Activated CD4-positive, alpha-beta T cell treated with anti-CD3 and anti-CD28 coated beads, Interleukin-2, amount 50 U/mL, for 4 hours (primary cell): ENCODE data around the gene DNMT3A.

Experiments
- DNase-seq, 2 experiments: peaks; one replicate each; pipeline ENCODE4 v3.0.0-alpha.2; 2020

DNMT3A gene

DNA sequence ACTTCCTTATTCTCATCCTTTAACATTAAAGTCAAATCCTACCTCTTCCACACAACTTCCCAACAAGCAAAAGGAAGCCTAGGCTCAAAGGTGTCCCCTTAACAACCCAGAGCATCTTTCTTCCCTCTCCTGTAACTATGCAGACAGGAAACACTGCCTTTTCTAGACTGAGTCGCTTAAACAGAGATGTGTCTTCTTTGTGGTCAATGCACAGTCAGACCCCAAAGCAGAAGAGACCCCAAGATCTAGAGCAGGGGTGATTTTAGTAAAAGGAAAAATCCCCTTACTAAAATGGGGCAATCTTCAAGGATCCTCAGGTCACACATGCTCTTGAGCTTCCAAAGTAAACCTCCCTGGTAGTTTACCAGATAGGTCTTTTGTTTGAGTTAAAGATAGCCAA is 86.8 kb downstream of the DNMT3A start:
- no peak for DNase-seq

DNA sequence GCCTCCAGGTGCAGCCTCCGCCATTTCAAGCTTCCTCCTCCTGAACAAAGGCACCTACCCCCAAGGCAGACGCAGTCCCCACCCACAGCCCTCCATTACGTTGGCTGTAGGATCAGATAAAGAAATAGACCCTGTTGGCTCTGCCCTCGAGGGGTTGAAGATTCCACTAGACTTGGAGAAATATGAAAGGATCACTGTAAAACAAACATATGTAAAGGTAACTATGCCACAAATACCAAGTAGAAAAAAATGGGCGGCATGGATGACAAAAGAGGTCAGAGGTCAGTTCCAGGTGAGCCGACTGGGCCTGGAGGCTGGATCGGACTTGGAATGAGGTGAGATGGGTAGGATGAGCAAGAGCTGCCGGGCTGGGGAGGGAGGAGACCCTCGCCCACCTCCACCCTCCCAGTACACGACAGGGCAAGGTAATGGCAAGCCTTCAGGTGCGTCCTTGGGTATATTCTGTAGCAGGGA is 88.5 kb downstream of the DNMT3A start:
- DNase-seq: no peak

DNA sequence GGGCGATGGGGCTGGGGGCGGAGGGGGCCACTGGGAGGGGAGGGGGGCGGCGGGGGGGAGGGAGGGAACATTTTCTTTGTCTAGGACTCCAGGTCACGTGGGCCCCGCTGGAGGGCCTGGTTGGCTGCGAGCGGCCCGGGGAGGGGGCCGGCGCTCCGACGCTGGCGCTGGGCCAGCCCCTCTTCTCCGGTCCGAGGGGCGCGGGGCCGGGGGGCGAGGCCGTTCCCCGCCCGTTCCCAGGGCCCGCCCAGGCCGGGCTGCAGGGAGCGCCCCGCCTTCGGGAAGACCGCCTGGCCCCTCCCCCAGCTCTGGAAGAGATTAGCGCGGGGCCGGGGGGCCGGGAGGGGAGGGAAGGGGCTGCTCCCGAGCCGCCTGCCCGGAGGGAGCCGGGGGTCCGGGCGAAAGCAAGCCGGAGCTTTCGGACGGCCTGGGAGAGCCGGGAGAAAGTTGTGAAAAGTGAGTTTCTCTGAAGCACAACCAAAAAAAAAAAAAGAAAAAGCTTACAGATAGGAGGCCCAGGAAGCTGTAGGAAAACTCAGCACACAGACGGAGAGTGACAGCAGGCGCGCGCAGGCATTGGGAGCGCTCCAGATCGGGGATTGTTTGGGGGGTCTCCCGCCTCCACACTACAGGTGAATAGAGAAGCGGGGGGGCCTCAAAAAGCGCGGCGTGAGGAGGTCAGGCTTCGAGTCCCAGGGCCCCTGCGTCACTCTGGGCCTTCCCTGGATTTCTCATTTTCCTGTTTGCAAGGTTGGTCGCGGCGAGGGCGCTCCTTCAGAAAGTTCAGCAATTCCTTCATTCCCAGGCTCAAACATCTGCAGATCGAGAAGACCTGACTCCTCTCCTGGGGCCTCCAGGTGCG is 89.2 kb downstream of the DNMT3A start:
- peak; percentile 50 to 59 for DNase-seq

DNA sequence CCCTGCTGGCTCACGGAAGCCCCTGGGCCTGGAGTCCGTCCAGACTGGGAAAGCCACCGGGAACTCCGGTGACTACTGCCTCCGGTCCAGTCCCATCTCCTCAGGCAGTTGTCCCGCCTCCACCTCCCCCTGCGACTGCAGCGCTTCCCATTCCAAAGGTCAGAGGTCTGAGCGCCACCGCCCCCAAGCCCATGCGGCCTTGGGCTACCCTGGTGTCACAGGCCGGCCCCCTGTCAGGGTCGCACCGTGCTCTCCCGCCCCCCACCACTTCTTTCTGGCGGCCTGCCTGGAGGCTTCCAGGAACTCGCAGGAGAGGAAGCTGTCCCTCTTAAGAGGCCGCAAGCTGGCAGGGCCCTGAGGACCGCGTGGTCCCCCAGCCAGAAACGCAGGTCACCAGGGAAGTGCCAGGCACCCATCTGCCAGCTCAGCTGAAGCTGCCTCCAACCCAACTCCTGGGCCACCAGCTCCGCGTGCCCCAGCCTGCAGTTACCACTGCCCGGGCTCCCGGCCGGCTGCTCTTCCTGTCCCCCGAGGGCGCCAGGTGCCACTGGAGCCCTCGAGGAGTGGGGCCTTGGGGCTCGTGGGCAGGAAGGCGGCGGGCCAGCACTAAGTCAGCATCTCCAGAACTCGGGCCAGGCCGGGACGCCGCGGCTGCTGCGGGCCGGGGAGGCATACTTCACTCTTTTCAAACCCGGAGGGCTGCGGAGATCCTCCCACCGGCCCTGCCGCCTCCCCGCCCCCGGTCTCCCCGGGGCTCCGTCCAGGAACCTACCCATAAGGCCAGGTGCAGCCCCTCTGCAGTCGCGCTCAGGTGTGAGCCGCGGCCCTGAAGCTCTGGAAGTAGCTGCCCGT is 90.1 kb downstream of the DNMT3A start:
- DNase-seq: peak in 1 of 2 experiments; percentile 31

DNA sequence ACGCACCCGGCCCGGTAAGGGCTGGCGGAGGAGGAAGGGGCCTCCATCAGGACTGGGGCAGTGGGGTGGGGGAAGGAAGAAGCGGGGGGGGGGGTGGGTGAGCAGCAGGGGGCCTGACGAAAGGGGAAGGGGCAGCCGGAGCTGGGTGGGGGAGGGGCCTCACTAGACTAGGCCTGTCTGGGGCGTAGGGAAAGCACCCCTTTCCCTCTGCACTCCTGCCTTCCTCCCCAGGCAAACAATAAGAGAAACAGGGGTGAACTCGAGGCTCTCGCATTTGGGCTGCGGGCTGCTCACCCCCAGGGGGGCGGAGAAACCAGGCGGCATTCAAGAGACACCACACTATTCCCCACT is 90.7 kb downstream of the DNMT3A start:
- DNase-seq: peak in 1 of 2 experiments; percentile 7

DNA sequence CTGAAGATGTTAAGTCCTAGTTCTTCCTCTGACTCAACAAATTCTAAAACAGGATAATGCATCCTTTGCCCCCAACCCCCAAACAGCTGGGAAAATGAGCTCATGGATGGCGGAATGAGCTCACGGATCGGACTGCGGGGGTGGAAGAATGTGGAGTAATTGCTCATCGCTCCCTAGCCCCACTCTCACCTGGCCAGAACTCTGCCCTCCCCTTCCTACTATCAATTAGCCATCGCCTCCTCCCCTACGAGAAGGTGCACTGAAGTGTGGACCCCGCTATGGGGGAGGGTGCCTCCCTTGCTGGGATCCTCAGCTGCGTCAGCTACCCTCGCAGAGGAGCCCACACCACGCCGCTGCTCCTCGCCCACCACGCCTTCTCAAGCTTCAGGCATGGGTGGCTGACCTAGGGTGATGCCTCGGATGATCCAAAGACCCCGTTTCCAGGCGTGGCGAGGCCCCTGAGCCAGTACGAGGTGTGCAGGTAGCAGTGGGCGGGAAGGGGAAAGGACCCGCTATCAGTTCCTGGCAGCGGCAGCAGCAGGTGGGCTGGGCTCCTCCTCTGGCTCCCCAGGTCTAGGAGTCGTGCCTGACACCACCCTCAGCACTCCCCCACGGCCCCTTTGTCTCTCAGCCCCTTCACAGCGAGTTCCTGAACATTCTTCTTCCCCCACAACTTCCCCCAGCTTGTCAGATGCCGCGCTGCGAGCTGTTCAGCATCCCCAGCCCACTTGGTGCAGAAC is 91.2 kb downstream of the DNMT3A start:
- DNase-seq: peak; percentile 15 to 21

DNA sequence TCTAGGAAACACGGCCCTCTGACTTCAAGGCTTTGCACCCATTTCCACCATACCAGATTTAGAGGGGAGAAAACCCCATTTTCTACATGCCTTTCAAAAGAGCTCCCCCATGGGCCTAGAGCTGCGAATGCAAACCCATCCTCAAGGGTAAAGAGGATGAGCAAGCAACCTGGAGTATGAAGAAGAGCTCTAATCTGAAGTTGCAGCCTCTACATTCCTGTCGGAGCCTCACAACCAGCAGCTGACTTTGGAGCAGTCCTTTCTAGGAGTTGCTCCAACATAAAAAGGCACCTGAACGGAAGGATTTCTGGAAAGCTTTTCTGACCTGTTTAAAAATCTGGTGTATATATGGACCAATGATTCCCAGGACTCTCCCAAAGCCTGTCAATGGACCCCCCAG is 91.9 kb downstream of the DNMT3A start:
- no peak for DNase-seq

DNA sequence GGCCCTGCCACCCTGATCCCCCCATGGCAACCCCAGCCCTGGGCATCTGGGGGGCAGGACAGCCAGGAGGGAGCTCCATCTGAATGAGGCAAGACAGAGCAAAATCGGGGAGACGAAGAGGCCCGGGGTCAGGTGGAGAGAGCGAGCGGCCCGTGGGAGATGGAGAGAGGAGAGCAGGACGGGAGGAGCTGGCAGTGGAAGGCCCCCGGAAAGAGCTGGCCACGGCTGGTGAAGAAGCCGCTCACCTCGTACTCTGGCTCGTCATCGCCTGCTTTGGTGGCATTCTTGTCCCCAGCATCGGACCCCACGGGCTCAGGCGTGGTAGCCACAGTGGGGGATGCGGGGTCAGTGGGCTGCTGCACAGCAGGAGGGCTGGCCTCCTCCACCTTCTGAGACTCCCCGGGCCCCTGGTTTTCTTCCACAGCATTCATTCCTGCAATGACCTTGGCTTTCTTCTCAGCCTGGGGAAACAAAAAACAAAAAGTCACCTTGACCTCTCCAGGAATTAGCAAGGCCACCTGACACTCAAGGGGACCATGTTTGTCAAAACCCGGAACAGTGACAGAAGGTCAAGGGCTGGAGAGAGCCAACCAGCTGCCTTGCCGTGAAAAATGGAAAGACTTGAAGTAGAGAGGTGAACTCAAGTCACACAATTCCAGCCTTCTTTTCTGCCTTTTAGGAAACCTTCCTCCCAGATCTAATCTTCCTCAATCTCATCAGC is 93.8 kb downstream of the DNMT3A start:
- DNase-seq: no peak

DNA sequence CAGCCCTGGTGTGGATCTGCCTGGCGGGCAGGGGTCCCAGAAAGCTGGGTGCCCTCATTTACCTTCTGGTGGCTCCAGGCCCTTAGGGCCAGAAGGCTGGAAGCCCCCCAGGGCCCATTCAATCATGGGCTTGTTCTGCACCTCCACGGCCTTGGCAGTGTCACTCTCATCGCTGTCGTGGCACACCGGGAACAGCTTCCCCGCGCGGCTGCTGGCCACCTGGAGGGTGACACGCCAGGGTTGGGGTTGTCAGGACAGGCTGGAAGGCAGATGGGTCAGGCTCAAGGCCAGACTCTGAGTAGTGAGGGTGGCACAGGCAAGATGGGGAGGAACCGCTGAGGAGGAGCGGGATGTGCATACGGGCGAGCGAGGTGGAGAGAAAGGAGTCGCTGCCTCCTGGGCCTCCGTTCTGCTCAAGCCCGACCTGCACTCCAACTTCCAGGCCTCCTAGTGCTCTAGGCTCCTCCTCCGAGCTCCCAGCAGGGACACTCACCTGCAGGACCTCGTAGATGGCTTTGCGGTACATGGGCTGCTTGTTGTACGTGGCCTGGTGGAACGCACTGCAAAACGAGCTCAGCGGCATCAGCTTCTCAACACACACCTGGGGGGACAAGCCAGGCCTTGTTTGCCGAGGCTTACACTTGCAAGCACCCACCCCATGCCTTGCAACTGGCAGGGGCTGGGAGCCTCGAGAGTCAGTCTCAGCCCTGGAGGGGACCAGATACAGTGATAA is 95.0 kb downstream of the DNMT3A start:
- DNase-seq: no peak

DNA sequence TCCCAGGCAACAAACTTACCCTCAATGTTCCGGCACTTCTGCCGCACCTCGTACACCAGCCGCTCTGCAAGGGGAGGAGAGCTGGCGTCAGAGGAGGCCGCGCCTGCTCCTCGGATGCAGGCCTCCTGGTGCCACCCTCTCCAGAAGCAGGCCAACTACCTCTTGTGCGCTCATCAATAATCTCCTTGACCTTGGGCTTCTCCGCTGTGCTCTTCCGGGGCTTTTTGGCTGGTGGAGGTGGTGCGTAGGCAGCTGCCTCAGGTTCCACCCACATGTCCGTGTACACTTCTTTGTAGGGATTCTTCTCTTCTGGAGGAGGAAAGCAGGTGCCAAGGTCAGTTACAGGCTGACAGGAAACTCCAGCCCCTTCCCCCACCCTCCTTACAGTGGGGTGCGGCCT is 95.7 kb downstream of the DNMT3A start:
- DNase-seq: no peak

DNA sequence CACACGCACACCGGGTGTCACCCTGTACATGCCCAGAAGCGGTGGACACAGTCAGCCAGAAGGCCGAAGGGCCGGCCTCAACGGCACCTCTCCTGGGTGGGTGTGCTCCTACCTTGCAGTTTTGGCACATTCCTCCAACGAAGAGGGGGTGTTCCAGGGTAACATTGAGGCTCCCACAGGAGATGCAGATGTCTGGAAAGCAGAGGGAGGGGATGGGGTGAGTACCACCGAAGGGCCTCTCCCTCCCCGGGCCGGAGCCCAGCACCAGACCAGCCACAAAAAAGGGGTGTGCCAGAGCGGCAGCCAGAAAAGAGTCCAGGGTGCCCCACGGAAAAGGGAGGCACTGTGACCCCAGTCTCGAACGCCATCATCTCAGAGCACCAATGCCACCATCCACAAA is 96.6 kb downstream of the DNMT3A start:
- no peak for DNase-seq

DNA sequence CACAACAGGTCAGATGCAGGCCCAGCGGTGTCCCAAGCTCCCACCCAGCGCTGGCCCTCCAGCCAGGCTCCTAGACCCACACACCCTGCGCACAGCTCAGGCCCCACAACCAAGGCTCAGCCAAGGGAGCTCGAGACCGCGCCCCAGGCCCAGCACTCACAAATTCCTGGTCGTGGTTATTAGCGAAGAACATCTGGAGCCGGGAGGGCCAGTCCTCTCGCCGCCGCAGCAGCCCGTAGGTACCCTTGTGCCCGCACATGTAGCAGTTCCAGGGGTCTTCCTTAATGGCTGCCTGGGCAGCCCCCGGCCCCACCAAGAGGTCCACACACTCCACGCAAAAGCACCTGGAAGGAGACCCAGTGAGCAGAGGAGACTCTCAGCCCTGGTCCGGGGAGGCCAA is 97.7 kb downstream of the DNMT3A start:
- DNase-seq: no peak

DNA sequence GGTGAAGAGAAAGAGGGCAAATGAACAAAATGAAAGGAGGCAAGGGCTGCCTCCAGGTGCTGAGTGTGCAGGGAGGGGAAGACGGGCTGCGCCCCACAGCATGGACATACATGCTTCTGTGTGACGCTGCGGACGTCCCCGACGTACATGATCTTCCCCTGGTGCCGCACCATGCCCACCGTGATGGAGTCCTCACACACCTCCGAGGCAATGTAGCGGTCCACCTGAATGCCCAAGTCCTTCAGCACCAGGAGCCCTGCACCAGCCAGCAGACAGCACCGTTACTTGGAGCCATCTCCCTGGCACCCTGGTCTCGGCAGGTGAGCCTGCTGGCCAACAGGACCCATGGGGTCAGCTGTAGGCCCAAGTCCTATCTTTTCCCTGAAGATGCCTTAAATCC is 100.3 kb downstream of the DNMT3A start:
- DNase-seq: no peak

DNA sequence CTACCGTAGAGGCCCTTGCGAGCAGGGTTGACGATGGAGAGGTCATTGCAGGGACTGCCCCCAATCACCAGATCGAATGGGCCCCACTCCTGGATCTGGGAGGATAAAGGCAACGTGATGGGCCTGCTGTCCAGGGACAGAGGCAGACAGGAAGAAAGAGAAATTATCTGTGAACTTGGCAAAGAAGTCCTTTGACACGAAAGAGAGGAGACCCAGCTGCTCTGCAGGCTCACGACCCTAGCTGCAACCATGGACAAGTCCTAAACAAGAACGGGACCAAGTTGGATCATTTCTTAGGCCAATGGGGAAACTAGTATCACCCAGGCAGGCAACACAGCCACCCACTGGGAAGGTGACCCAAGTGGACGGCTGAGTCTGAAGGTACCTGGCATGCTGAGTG is 101.1 kb downstream of the DNMT3A start:
- no peak for DNase-seq

DNA sequence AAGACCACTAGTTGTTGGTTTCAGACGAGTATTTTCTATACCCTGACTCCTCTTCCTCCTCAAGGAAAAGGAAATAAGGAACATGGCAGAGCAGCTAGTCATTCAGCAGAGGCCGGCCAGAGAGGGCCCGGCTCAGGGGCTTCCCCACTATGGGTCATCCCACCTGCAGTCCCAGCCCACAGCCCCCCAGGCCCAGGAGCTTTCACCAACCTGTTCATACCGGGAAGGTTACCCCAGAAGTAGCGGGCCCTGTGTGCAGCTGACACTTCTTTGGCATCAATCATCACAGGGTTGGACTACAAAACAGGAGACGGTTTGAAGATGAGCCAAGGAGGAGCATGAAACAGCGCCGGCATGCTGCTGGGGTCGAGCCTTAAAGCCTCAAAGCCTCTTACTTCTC is 102.8 kb downstream of the DNMT3A start:
- no peak for DNase-seq

DNA sequence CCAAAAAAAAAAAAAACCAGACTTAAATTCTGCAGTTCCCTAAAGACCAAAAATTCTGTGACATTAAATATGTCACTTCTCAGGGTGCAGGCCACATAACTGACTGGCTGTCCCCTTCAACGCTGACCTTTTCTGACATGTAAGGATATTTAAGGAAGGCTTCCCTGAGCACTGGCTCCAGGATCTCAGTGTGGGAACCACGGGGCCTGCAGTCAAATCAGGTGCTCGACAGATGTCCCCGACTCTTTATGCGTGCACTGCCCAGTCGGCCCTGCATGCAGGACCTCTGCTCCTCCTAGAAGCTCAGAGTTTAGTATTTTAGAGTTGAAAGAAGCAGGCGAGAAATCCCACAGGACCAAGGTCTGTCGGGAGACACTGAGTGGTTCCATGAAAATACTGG is 104.0 kb downstream of the DNMT3A start:
- no peak for DNase-seq

DNA sequence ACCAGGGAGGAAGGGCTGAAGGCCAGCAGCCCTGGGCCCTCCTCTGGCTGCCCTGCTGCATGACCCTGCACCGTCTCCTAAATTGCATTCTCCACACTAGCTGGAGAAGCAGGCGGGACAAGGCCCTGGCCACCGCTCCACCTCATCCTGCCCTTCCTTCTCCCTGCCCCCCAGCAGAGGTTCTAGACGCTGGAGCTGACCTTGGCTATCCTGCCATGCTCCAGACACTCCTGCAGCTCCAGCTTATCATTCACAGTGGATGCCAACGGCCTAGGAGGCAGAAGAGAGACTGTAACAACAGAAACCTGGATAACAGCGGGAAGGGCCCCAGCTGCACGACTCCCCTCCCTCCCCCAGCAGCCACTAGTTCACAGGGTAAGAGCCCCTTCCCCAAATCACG is 105.0 kb downstream of the DNMT3A start:
- DNase-seq: no peak

DNA sequence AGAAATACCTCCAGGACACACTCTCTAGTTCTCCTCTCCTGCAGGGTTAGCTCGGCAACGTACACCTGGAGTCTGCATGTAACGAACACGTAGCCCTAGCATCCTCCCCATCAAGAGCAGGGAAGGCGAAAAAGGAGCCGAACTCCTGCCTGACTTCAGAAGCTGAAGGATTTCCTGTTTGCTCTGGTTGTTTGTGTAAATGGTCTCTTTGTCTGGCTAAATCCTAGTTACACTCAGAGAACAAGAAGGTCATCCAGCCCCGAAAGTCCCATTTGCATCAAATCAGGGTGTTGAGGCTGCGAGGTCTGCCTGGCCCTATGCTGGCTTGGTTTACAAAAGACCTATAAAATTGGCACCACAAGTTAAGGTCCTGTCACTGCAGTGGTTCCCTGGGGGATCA is 107.0 kb downstream of the DNMT3A start:
- DNase-seq: no peak

DNA sequence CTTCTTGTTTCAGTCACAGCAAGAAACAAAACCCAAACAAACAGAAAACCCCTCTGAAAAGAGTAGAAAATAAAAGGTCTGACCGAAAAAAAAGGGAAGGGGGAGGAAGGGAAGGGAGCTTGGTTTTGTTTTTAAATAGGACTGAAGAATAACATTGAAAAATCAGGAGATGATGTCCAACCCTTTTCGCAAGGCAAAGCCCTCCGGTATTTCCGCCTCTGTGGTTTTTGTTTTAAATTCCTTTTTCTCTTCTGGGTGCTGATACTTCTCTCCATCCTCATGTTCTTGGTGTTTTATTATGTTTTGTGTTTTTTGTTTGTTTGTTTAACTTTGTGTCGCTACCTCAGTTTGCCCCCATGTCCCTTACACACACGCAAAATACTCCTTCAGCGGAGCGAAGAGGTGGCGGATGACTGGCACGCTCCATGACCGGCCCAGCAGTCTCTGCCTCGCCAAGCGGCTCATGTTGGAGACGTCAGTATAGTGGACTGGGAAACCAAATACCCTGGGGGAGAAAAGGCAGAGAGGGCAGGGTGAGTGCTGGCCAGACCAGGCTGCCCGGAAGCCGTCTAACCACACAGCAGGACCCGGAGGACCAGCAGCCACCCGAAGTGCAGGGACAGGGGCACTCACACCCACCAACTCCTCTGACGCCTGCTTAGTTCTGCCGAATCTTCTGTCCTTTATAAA is 107.7 kb downstream of the DNMT3A start:
- DNase-seq: no peak

DNA sequence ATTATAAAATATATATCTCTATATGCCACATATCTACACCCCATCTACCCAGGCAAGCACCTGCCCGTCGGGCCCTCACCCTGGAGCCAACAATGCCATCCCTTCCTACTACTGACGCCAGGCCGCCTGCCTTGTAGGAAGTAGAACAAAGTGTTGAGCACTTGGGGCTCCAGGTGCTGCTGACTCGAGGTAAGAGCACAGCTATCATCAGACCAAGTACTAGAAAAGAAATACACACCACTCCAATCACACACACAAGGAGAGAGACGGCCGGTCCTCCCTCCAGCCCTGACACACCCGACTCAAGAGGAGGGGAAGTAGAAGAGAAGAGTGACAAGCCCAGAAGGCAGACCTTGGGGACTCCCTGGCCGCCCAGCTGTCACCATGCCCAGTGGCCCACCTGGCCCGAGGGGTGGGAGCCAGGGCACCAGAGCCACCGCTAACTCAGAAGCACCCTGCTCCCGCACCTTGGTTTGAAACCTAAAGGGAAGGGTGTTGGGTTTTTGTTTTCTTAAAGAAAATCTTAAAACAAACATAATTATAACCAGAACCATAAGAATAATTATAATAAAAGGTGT is 109.4 kb downstream of the DNMT3A start:
- no peak for DNase-seq

DNA sequence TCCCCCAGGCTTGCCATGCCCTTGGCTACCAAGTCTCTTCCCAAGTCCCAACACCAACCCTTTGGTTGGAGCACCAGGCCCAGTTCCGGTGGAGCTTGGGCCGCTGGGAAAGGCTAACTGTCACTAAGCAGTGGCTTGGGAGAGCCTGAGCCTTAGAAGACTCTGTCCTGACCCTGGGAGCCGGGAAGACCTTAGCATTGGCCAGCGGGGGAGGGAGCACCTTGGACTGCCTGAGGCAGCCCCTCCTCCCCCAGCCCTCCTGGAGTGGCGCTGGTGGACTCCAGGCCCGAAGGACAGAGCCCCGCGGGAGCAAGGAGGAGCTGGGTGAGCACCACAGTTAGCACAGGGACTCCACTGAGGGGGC is 110.8 kb downstream of the DNMT3A start:
- DNase-seq: no peak
